Liver (tissue), 9 donors: ENCODE measurements around the gene DNMBP. TPM values are rescaled to one million over a fixed set of nuclear protein-coding genes. Genes with fewer than 3 reads are reported as not detected.

Experiments used
- DNase-seq: peaks from one replicate; pipeline ENCODE4 v3.0.0-alpha.2; 2017; ENCODE audit warnings: low spot score
- H3K27ac ChIP-seq, 2 donors: one replicate each; pipeline ENCODE4 v1.7.0; 2013; ENCODE audit warnings: inconsistent platforms in 2 of 2, low read length in 2 of 2, control low read depth in 1 of 2, low read depth in 1 of 2, mild to moderate bottlenecking in 1 of 2
- H3K27me3 ChIP-seq, 4 donors: one replicate each; pipeline versions ENCODE4 v1.6.1 to v1.7.0; 2013; ENCODE audit warnings: low read length in 3 of 4, inconsistent platforms in 1 of 4, mild to moderate bottlenecking in 1 of 4, moderate library complexity in 1 of 4; ENCODE audit not compliant: control insufficient read depth in 4 of 4, insufficient read depth in 4 of 4
- H3K36me3 ChIP-seq, 4 donors: one replicate each; pipeline versions ENCODE4 v1.6.1 to v1.7.0; 2013; ENCODE audit warnings: low read length in 3 of 4, mild to moderate bottlenecking in 3 of 4, low read depth in 1 of 4, moderate library complexity in 1 of 4; ENCODE audit not compliant: control insufficient read depth in 4 of 4, insufficient read depth in 3 of 4
- H3K4me1 ChIP-seq, 4 donors: one replicate each; pipeline versions ENCODE4 v1.6.1 to v1.7.0; 2013; ENCODE audit warnings: low read length in 3 of 4, mild to moderate bottlenecking in 3 of 4, moderate library complexity in 1 of 4; ENCODE audit not compliant: control insufficient read depth in 4 of 4, insufficient read depth in 4 of 4
- H3K4me3 ChIP-seq, 3 donors: one replicate each; pipeline versions ENCODE4 v1.6.1 to v1.7.0; 2013; ENCODE audit warnings: low read length in 3 of 3, control low read depth in 1 of 3, low read depth in 1 of 3, mild to moderate bottlenecking in 1 of 3
- H3K9ac ChIP-seq, 2 donors: one replicate each; pipeline ENCODE4 v1.7.0; 2013; ENCODE audit warnings: low read length in 2 of 2, mild to moderate bottlenecking in 2 of 2, moderate library complexity in 2 of 2, control low read depth in 1 of 2, low read depth in 1 of 2
- H3K9me3 ChIP-seq, 4 donors: one replicate each; pipeline versions ENCODE4 v1.6.1 to v1.7.0; 2013; ENCODE audit warnings: low read length in 3 of 4; ENCODE audit not compliant: control insufficient read depth in 4 of 4
- ATF3 ChIP-seq: IDR thresholded peaks from 2 replicates; pipeline ENCODE4 v1.6.1; 2016; ENCODE audit warnings: antibody characterized with exemption
- CTCF ChIP-seq: fragments of 150-350 bp; IDR thresholded peaks from 2 replicates; pipeline ENCODE4 v1.5.1; 2017; ENCODE audit warnings: improper control_type of control experiment, low read depth, low read length; ENCODE audit not compliant: missing input control
- EGR1 ChIP-seq, 2 donors: IDR thresholded peaks; 2 replicates each; pipeline ENCODE4 v1.6.1; 2016 to 2018; ENCODE audit warnings: antibody characterized with exemption in 2 of 2, low read depth in 2 of 2
- FOXA1 ChIP-seq: IDR thresholded peaks from 2 replicates; pipeline ENCODE4 v1.6.1; 2016; ENCODE audit warnings: antibody characterized with exemption
- FOXA2 ChIP-seq: IDR thresholded peaks from 2 replicates; pipeline ENCODE4 v1.6.1; 2016; ENCODE audit warnings: antibody characterized with exemption
- GABPA ChIP-seq, 2 donors: IDR thresholded peaks in 1 of 2; conservative IDR thresholded peaks in 1 of 2; 2 replicates each; pipeline ENCODE4 v1.6.1; 2016; ENCODE audit warnings: antibody characterized with exemption in 2 of 2, mild to moderate bottlenecking in 1 of 2, moderate library complexity in 1 of 2
- HNF4A ChIP-seq, 2 donors: conservative IDR thresholded peaks; 2 replicates each; pipeline ENCODE4 v1.6.1; 2016; ENCODE audit warnings: antibody characterized with exemption in 2 of 2, mild to moderate bottlenecking in 2 of 2
- HNF4G ChIP-seq: IDR thresholded peaks from 2 replicates; pipeline ENCODE4 v1.6.1; 2016; ENCODE audit warnings: antibody characterized with exemption
- JUND ChIP-seq, 2 donors: IDR thresholded peaks; 2 replicates each; pipeline ENCODE4 v1.6.1; 2016; ENCODE audit warnings: antibody characterized with exemption in 2 of 2
- MAX ChIP-seq: IDR thresholded peaks from 2 replicates; pipeline ENCODE4 v1.6.1; 2016; ENCODE audit warnings: antibody characterized with exemption
- NR2F2 ChIP-seq: IDR thresholded peaks from 2 replicates; pipeline ENCODE4 v1.6.1; 2016; ENCODE audit warnings: antibody characterized with exemption
- RAD21 ChIP-seq, 2 donors: IDR thresholded peaks; 2 replicates each; pipeline ENCODE4 v1.6.1; 2016; ENCODE audit warnings: antibody characterized with exemption in 2 of 2, mild to moderate bottlenecking in 2 of 2
- REST ChIP-seq: IDR thresholded peaks from 2 replicates; pipeline ENCODE4 v1.6.1; 2016; ENCODE audit warnings: antibody characterized with exemption, mild to moderate bottlenecking
- RXRA ChIP-seq, 2 donors: IDR thresholded peaks; 2 replicates each; pipeline ENCODE4 v1.6.1; 2017 to 2018; ENCODE audit warnings: antibody characterized with exemption in 2 of 2, mild to moderate bottlenecking in 1 of 2
- SP1 ChIP-seq: IDR thresholded peaks from 2 replicates; pipeline ENCODE4 v1.6.1; 2018; ENCODE audit warnings: antibody characterized with exemption, mild to moderate bottlenecking
- TAF1 ChIP-seq: conservative IDR thresholded peaks from 2 replicates; pipeline ENCODE4 v1.6.1; 2016; ENCODE audit warnings: antibody characterized with exemption, mild to moderate bottlenecking
- YY1 ChIP-seq: IDR thresholded peaks from 2 replicates; pipeline ENCODE4 v1.6.1; 2016; ENCODE audit warnings: antibody characterized with exemption, mild to moderate bottlenecking
- ZBTB33 ChIP-seq: IDR thresholded peaks from 2 replicates; pipeline ENCODE4 v1.6.1; 2016; ENCODE audit warnings: antibody characterized with exemption
- WGBS: extraction: QIAGEN DNeasy Blood & Tissue Kit; methylation state at CpG from one replicate; pipeline ENCODE4 v1.1.7; 2013; 5-methylcytosine and 5-hydroxymethylcytosine counted together
- polyA plus RNA-seq, 2 donors: library from polyadenylated mRNA; stranded (reverse) in 1 of 2; unstranded in 1 of 2; fragments of 200-250 nt in 1 of 2; fragments of >200 nt in 1 of 2; fragmentation: Nextera tagmentation in 1 of 2; extraction: Ambion mirVana in 1 of 2; gene quantifications; one replicate each; pipeline versions ENCODE4 v1.2.1 to v1.2.3, GENCODE V29; 2013 to 2015
- total RNA-seq, 2 donors: library from RNA; depleted of rRNA; stranded (reverse); fragments of >200 nt; gene quantifications; one replicate each; pipeline ENCODE4 v1.2.3, GENCODE V29; 2014
- donor health status: healthy.
- donor health status: healthy.
- donor health status: healthy.
- donor health status: healthy.
- donor health status: healthy.

DNMBP gene
- total and polyA plus RNA-seq, 4 donors, result 3.8 to 12.6 (median 5.3) TPM

GRCh38 chr10:99984211-99985034 lies 25.3 kb downstream of the DNMBP start:
- no peak for DNase-seq
- H3K27ac ChIP-seq, result peak overlapping the region; percentile 35 to 58
- peaks cover 2 to 55% (median 38%) of the 10 kb centered on the region in 4 donors for H3K4me1 ChIP-seq
- TF ChIP-seq SP1 (no peak), GABPA (IDR thresholded peaks at IDR 0.05 in 1 of 2, conservative IDR thresholded peaks at IDR 0.05 in 1 of 2) (no peak)
- WGBS, result 47% methylated on average over 5 of the region's 5 CpGs
- H3K9me3 ChIP-seq, result no peaks in the 10 kb centered on the region
- no peak overlapping the region for H3K4me3 ChIP-seq
- no peak overlapping the region for H3K9ac ChIP-seq
- H3K27me3 ChIP-seq, result no peaks in the 10 kb centered on the region
- H3K36me3 ChIP-seq, result no peaks in the 10 kb centered on the region

GRCh38 chr10:99983280-99983988 lies 26.3 kb downstream of the DNMBP start:
- 66% methylated on average over 16 of the region's 16 CpGs for WGBS
- Histone ChIP-seq H3K9ac (peak overlapping the region in 1 of 2 donors; percentile 47), H3K9me3 (no peaks in the 10 kb centered on the region), H3K27ac (peak overlapping the region; percentile 58 to 73), H3K36me3 (no peaks in the 10 kb centered on the region), H3K4me3 (no peak overlapping the region), H3K27me3 (no peaks in the 10 kb centered on the region), H3K4me1 (peaks cover 2 to 62% (median 40%) of the 10 kb centered on the region in 4 donors)
- TF ChIP-seq FOXA1, result no peak
- no peak for TF ChIP-seq RXRA (IDR thresholded peaks at IDR 0.05)
- TF ChIP-seq REST, result no peak
- peak; percentile 30 for TF ChIP-seq MAX
- TF ChIP-seq YY1, result no peak
- TF ChIP-seq CTCF, result no peak
- TF ChIP-seq GABPA (IDR thresholded peaks at IDR 0.05 in 1 of 2, conservative IDR thresholded peaks at IDR 0.05 in 1 of 2), result no peak
- TF ChIP-seq HNF4G, result no peak
- no peak for TF ChIP-seq EGR1 (IDR thresholded peaks at IDR 0.05; ENCODE audit: low read depth in 2 of 2)
- peak in 1 of 2 donors; percentile 37 for TF ChIP-seq HNF4A (conservative IDR thresholded peaks at IDR 0.05)
- no peak for TF ChIP-seq FOXA2
- peak in 1 of 2 donors; percentile 8 for TF ChIP-seq RAD21 (IDR thresholded peaks at IDR 0.05)
- no peak for TF ChIP-seq ATF3
- peak; percentile 81 for TF ChIP-seq NR2F2
- TF ChIP-seq SP1, result peak; percentile 7
- TF ChIP-seq ZBTB33, result no peak
- TF ChIP-seq TAF1, result no peak
- TF ChIP-seq JUND (IDR thresholded peaks at IDR 0.05), result peak in 1 of 2 donors; percentile 55
- no peak for DNase-seq
